BLaER1 treated with 17β-estradiol and CSF1 and Interleukin-3, amounts not matched to agents 10 nM and 100 nM (cell line): ENCODE results near the gene CCL21.
"Not testable (repeated sequence)": the region's sequence is repeated elsewhere in the genome, so short reads cannot be mapped to it uniquely, and the experiment has no call there.

Experiments used
- H3K27ac ChIP-seq, 11 experiments: shearing (Covaris generic); formaldehyde crosslinking; 2 replicates each; pipeline ENCODE4 v1.8.1; 2022
- H3K27me3 ChIP-seq, 11 experiments: shearing (Covaris generic); formaldehyde crosslinking; 2 replicates each; pipeline ENCODE4 v1.8.1; 2022
- H3K36me3 ChIP-seq, 11 experiments: shearing (Covaris generic); formaldehyde crosslinking; 2 replicates each; pipeline ENCODE4 v1.8.1; 2022
- H3K4me1 ChIP-seq, 10 experiments: shearing (Covaris generic); formaldehyde crosslinking; 2 replicates each; pipeline ENCODE4 v1.8.1; 2022
- H3K4me2 ChIP-seq, 11 experiments: shearing (Covaris generic); formaldehyde crosslinking; 2 replicates each; pipeline ENCODE4 v1.8.1; 2022
- H3K4me3 ChIP-seq, 10 experiments: shearing (Covaris generic); formaldehyde crosslinking; 2 replicates each; pipeline ENCODE4 v1.8.1; 2022
- H3K9ac ChIP-seq, 11 experiments: shearing (Covaris generic); formaldehyde crosslinking; 2 replicates each; pipeline ENCODE4 v1.8.1; 2022
- H3K9me3 ChIP-seq, 11 experiments: shearing (Covaris generic); formaldehyde crosslinking; replicated peaks in 1 of 11; 2 replicates each; pipeline ENCODE4 v1.8.1; 2022
- H4K20me1 ChIP-seq, 11 experiments: shearing (Covaris generic); formaldehyde crosslinking; 2 replicates each; pipeline ENCODE4 v1.8.1; 2022
- Cebpa-rat ChIP-seq, 11 experiments: shearing (Covaris generic); IDR thresholded peaks; 2 replicates each; pipeline ENCODE4 v1.8.1; 2022

The CCL21 gene, protein sequence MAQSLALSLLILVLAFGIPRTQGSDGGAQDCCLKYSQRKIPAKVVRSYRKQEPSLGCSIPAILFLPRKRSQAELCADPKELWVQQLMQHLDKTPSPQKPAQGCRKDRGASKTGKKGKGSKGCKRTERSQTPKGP

GRCh38 chr9:34710023-34710422 lies at the start of gene CCL21:
TSS of gene CCL21 (minus strand) at chr9:34710136. CDS start at chr9:34710066, 70 bp downstream.
- H3K9ac ChIP-seq, result no peak within 1 kb of the TSS
- H3K4me3 ChIP-seq, result no peak within 1 kb of the TSS
- peak within 1 kb of the TSS in 10 of 11 experiments; percentile 21 to 73 (median 60); a peak in 20 of 22 replicates for H3K4me2 ChIP-seq
- H3K27ac ChIP-seq, result no peak within 1 kb of the TSS
- no peaks in the 10 kb centered on the region for H4K20me1 ChIP-seq
- no peaks in the 10 kb centered on the region for H3K9me3 ChIP-seq
- no peak for TF ChIP-seq Cebpa-rat (IDR thresholded peaks at IDR 0.05)
- H3K36me3 ChIP-seq, result no peaks in the 10 kb centered on the region
- no peaks in the 10 kb centered on the region for H3K27me3 ChIP-seq
- peaks cover 5 to 17% (median 11%) of the 10 kb centered on the region in 10 experiments; a peak in 18 of 20 replicates for H3K4me1 ChIP-seq

- Histone ChIP-seq H3K36me3 (no peaks in the 10 kb centered on the region), H3K4me1 (no peaks in the 10 kb centered on the region), H4K20me1 (no peaks in the 10 kb centered on the region), H3K9ac (no peak overlapping the region), H3K9me3 (peaks cover 0 to 5% (median 0%) of the 10 kb centered on the region in 11 experiments; a peak in 3 of 22 replicates), H3K4me3 (no peak overlapping the region), H3K4me2 (no peak overlapping the region), H3K27me3 (no peaks in the 10 kb centered on the region), H3K27ac (no peak overlapping the region)
- no peak for TF ChIP-seq Cebpa-rat (IDR thresholded peaks at IDR 0.05)
Observed at GRCh38 chr9:34759432-34760134, 49.6 kb upstream of the CCL21 start.

DNA sequence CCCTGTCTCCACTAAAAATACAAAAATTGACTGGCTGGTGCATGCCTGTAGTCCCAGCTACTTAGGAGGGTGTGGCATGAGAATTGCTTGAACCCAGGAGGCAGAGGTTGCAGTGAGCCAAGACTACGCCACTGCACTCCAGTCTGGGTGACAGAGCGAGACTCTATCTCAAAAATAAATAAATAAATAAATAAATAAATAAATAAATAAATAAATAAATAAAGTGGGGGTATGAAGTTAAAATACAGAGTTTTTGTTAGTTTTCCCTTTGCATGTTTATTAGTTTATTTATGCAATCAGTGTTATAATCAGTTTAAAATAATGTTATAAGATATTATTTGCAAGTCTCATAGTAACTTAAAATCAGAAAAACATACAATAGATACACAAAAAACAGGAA lies 40.4 kb upstream of the CCL21 start:
- H3K4me3 ChIP-seq, H3K27ac ChIP-seq, H3K4me1 ChIP-seq, H3K27me3 ChIP-seq, H4K20me1 ChIP-seq, H3K9ac ChIP-seq, H3K36me3 ChIP-seq: not testable (repeated sequence)
- H3K4me2 ChIP-seq, result peak overlapping the region in 1 of 11 experiments; percentile 37; a peak in 1 of 22 replicates
- H3K9me3 ChIP-seq, result peaks cover 0 to 15% (median 9%) of the 10 kb centered on the region in 11 experiments; a peak in 20 of 22 replicates

GRCh38 chr9:34746526-34746925 lies 36.6 kb upstream of the CCL21 start:
- Histone ChIP-seq H3K4me3 (no peak overlapping the region), H3K27ac (no peak overlapping the region), H3K4me1 (peaks cover 0 to 10% (median 5%) of the 10 kb centered on the region in 10 experiments; a peak in 14 of 20 replicates), H4K20me1 (no peaks in the 10 kb centered on the region), H3K4me2 (no peak overlapping the region), H3K9me3 (peaks cover 0 to 23% (median 10%) of the 10 kb centered on the region in 11 experiments; a peak in 20 of 22 replicates), H3K9ac (no peak overlapping the region), H3K36me3 (no peaks in the 10 kb centered on the region), H3K27me3 (no peaks in the 10 kb centered on the region)
- TF ChIP-seq Cebpa-rat (IDR thresholded peaks at IDR 0.05), result no peak

GRCh38 chr9:34744295-34745221 lies 34.6 kb upstream of the CCL21 start:
- no peak overlapping the region for H3K4me3 ChIP-seq
- H3K27ac ChIP-seq, result no peak overlapping the region
- peaks cover 7 to 23% (median 12%) of the 10 kb centered on the region in 11 experiments; a peak in 20 of 22 replicates for H3K9me3 ChIP-seq
- no peaks in the 10 kb centered on the region for H3K27me3 ChIP-seq
- no peaks in the 10 kb centered on the region for H3K36me3 ChIP-seq
- H3K4me2 ChIP-seq, result no peak overlapping the region
- TF ChIP-seq Cebpa-rat (IDR thresholded peaks at IDR 0.05), result no peak
- H3K4me1 ChIP-seq, result peaks cover 0 to 9% (median 7%) of the 10 kb centered on the region in 10 experiments; a peak in 14 of 20 replicates
- H3K9ac ChIP-seq, result no peak overlapping the region
- no peaks in the 10 kb centered on the region for H4K20me1 ChIP-seq

- H3K27ac ChIP-seq, result no peak overlapping the region
- peaks cover 0 to 9% (median 7%) of the 10 kb centered on the region in 10 experiments; a peak in 14 of 20 replicates for H3K4me1 ChIP-seq
- H3K9ac ChIP-seq, result no peak overlapping the region
- H3K4me3 ChIP-seq, result no peak overlapping the region
- H4K20me1 ChIP-seq, result no peaks in the 10 kb centered on the region
- no peaks in the 10 kb centered on the region for H3K27me3 ChIP-seq
- H3K4me2 ChIP-seq, result no peak overlapping the region
- TF ChIP-seq Cebpa-rat (IDR thresholded peaks at IDR 0.05), result no peak
- peaks cover 7 to 21% (median 11%) of the 10 kb centered on the region in 11 experiments; a peak in 20 of 22 replicates for H3K9me3 ChIP-seq
- no peaks in the 10 kb centered on the region for H3K36me3 ChIP-seq
Observed at GRCh38 chr9:34742710-34743109, 32.8 kb upstream of the CCL21 start.

- Histone ChIP-seq H3K4me2 (peak overlapping the region in 9 of 11 experiments; percentile 2 to 71 (median 27); a peak in 15 of 22 replicates), H3K4me1 (peaks cover 0 to 9% (median 7%) of the 10 kb centered on the region in 10 experiments; a peak in 14 of 20 replicates), H3K4me3 (no peak overlapping the region), H3K9ac (no peak overlapping the region), H3K27ac (0 out of 22 replicates have a peak overlapping the region, but pooled peaks of 3 of the 11 experiments have one; percentile 0 to 29 (median 25)), H3K9me3 (peaks cover 0 to 10% (median 5%) of the 10 kb centered on the region in 11 experiments; a peak in 9 of 22 replicates), H3K36me3 (no peaks in the 10 kb centered on the region), H4K20me1 (no peaks in the 10 kb centered on the region), H3K27me3 (no peaks in the 10 kb centered on the region)
- TF ChIP-seq Cebpa-rat (IDR thresholded peaks at IDR 0.05), result no peak
Observed at GRCh38 chr9:34741628-34742027, 31.7 kb upstream of the CCL21 start.

- H3K36me3 ChIP-seq, H3K4me2 ChIP-seq, H3K4me3 ChIP-seq, H3K27ac ChIP-seq, H3K4me1 ChIP-seq, H3K9ac ChIP-seq, H4K20me1 ChIP-seq, H3K27me3 ChIP-seq: not testable (repeated sequence)
- peaks cover 0 to 10% (median 4%) of the 10 kb centered on the region in 11 experiments; a peak in 8 of 22 replicates for H3K9me3 ChIP-seq
Observed at GRCh38 chr9:34740176-34740575, 30.2 kb upstream of the CCL21 start.
